ENCODE data around the gene MAN2B1.
"Not testable (repeated sequence)": the region's sequence is repeated elsewhere in the genome, so short reads cannot be mapped to it uniquely, and the experiment has no call there.

Gene MAN2B1

DNA sequence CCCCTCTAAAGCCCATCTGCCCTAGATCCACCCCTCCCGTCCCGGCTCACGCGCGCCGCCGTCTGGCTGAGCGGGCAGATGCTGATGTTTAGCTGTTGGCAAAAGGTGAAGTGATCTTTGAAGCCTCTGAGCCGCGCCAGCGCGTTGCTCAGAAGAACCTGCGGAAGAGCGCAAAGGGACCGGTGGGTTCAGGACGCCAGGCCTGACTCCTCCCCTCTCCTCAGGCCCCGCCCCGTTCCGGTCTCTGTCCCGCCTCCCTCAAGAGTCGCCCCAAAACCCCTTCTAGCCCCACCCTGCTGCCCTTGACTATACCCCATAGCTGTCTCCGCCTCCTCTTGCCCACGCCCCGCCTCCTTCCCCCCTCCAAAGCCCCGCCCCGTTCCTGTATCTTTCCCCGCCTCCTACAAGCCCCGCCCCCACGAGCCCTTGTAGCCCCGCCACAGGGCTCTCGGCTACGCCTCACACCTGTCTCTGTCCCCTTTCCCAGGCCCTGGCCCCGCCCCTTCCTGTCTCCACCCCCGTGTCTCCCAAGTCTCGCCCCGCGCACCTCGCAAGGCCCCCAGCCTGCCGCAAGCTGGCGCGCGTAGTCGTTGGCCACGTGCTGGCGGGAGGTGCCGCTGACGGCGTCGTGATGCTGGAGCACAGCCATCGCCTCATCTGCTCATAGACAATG, 9.5 kb downstream of the MAN2B1 start:
- no peak for DNase-seq

DNA sequence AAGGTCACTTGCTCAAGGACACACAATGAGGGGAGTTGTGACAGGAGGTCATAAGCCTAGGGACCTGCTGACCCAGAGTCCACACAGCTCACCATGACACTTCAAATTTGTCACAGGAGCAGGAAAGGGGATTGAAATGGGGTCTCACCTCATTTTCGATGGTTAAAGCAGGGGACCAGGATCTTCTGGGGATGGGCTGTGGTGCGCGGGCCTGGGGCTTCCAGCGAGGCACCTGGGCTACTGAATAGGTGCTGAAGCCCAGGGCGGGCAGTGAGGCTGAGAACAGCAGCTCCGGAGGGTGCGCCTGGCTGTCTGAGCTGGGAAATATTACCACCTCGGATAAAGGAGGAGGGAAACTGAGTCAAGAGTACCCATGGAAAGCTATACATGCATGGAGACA, 11.0 kb downstream of the MAN2B1 start:
- no peak for DNase-seq

DNA sequence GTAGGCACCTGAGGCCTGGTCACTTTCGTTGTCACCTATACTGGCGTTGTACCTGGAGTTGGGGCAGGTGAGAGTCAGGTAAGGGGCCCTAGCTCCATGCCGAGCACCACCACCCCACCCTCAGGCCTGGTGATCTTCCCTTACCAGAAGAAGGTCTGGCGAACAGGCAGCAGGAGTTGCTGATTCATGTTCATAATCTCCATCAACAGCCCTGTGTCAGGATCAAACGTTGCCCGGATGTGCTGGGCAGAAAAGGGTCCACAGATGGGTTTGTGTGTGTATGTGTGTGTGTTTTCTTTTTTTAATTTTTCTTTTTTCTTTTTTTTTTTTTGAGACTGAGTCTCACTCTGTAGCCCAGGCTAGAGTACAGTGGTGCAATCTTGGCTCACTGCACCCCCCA, 14.3 kb downstream of the MAN2B1 start:
- no peak for DNase-seq

GRCh38 chr19:12649941-12650340, 16.6 kb downstream of the MAN2B1 start:
- DNase-seq: no peak

- DNase-seq: no peak
Measured at GRCh38 chr19:12648088-12648487, 18.5 kb downstream of the MAN2B1 start.

GRCh38 chr19:12647490-12648071, 19.0 kb downstream of the MAN2B1 start:
- DNase-seq: no peak

DNA sequence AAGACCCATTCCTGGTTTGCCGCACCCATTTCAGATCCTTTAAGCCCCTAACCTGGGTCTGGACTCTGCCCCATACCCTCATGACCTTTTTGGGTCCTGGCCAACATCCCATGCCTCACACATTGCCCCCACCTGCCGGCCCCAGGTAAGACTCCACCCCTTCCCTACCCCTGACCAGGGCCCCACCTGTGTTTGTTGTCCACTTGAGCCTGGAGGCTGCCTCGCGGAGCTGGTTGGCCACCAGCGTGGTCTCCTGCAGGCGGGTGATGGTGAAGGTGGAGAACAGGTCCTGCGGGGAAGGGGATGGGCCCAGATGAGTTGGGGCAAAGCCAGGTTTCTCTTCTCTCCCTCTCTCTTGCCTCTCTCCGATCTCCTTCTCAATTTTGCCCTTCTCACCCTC, 19.5 kb downstream of the MAN2B1 start:
- no peak for DNase-seq

GRCh38 chr19:12646551-12646950, 20.0 kb downstream of the MAN2B1 start:
- no peak for DNase-seq

- not testable (repeated sequence) for DNase-seq
Measured at GRCh38 chr19:12643716-12644115, 22.8 kb downstream of the MAN2B1 start.

DNA sequence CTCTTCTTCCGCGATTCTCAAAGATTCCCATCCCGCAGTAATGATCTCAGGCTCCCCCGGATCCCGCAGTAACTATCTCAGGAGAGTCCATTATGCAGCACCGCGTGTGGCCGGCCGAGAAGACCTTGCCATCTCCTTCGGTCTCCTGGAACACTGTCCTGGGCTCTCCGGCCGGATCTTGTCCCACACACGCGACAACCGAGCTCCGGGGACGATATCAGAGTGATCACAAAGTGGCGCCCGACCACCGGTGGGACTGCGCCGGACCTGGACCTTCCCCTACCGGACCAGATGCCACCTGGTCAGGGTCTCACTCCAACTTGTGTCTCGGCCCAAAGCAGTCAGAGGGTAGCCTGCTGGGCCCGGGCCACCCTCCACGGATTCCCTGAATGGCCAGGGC, 24.0 kb downstream of the MAN2B1 start:
- no peak for DNase-seq

DNA sequence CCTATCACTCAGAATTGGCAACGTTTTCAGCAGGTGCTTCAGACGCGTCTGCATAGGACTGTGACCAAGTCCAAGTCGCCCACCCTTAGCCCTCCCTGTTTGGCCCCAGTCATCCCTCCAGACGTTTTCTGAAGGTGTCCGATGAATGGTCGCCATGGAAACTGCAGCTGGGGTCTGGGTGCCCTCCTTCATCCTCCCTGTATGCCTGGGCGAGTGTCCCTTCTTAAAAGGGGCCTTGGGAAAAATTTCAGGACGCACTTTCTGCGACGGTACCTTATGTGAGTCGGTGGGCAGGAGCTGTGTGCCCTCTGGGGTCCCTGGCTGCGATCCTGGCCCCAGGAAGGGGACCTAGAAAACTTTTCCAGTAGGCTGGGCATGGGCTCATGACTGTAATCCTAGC, 25.1 kb downstream of the MAN2B1 start:
- no peak for DNase-seq

- peak; percentile 80 for DNase-seq
Measured at GRCh38 chr19:12639901-12640613, 26.5 kb downstream of the MAN2B1 start.

DNA sequence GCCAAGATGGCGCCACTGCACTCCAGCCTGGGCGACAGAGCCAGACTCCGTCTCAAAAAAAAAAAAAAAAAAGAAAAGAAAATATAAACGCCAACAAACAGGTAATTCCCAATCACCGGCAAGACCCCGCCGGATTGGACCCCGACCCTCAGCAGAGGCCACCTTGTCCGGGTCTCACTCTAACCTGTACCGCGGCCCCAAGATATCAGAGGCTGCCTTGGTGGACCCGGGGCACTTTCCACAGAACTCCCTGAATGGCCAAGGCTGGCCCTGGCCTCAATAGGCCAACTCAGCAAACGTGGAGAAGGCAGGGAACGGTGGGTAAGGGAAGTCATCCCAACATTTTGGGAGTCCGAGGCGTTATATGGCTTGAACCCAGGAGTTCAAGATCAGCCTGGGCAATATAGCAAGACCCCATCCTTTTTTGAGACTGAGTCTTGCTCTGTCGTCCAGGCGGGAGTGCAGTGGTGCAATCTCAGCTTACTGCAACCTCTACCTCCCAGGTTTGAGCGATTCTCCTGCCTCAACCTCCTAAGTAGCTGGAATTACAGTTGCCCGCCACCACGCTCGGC, 27.8 kb downstream of the MAN2B1 start:
- no peak for DNase-seq

DNA sequence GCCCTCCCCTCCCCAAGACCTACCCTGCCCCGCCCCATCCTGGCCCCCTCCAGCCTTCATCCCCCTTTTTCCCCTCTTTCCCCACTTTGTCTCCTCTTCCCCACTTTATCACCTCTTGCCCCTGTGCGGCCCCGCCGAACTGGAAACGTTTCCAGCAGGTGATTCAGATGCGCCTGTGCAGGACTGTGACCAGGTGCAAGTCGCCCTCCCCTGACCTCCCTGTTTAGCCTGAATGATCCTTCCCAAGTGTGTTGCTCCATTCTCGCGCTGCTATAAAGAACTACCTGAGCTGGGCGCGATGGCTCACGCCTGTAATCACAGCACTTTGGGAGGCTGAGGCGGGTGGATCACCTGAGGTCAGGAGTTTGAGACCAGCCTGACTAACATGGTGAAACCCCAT, 29.9 kb downstream of the MAN2B1 start:
- no peak for DNase-seq

DNA sequence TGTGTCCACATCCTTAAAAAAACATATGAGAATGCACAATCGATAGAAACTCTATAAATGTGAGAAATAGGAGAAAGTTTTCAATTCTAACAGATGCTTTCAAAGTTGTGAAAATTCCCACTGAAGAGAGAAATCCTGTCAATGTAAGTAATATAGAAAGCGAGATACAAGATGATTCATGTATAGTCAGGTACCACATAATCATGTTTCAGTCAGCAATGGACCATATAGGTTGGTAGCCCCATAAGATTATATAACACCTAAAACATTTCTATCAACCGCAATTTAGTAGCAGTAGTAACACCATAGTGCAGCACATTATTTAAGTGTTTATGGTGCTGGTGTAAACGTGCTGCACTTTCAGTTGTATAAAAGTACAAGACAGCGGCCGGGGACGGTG, 37.3 kb downstream of the MAN2B1 start:
- no peak for DNase-seq

- DNase-seq: no peak
Measured at GRCh38 chr19:12628040-12629022, 38.2 kb downstream of the MAN2B1 start.

DNA sequence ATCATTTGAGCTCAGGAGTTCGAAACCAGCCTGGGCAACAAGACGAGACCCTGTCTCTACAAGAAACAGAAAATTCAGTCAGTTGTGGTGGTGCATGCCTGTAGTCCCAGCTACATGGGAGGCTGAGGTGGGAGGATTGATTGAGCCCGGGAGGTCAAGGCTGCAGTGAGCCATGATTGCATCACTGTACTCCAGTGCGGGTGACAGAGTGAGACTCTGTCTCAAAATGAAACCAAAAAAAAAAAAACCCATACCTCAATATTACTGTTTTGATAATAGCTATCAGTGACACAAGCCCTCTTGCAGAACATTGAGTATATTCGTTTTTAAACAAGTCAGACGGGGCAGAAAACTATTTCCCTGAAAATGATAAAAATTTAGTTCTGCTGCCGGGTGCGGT, 39.6 kb downstream of the MAN2B1 start:
- DNase-seq: no peak

DNA sequence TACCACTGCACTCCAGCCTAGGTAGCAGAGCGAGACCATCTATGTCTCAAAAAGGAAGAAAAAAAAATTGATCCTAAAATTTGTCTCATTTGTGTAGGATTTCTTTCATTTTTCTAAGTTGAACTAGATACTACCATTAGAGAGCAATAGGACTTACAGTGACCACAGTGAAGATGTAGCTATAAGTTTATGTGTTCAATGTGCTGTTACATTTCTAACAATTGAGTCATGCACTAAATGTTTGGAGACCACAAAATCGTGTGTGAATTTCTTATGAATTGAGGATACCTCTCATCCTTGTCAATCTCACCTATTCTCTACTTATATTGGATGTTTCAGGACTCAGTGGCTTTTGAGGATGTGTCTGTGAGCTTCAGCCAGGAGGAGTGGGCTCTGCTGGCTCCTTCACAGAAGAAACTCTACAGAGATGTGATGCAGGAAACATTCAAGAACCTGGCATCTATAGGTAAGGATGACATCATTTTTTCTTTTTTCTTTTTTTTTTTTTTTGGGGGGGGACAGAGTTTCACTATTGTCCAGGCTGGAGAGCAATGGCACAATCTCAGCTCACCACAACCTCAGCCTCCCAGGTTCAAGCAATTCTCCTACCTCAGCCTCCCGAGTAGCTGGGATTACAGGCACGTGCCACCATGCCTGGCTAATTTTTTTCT, 43.0 kb downstream of the MAN2B1 start:
- no peak for DNase-seq

DNA sequence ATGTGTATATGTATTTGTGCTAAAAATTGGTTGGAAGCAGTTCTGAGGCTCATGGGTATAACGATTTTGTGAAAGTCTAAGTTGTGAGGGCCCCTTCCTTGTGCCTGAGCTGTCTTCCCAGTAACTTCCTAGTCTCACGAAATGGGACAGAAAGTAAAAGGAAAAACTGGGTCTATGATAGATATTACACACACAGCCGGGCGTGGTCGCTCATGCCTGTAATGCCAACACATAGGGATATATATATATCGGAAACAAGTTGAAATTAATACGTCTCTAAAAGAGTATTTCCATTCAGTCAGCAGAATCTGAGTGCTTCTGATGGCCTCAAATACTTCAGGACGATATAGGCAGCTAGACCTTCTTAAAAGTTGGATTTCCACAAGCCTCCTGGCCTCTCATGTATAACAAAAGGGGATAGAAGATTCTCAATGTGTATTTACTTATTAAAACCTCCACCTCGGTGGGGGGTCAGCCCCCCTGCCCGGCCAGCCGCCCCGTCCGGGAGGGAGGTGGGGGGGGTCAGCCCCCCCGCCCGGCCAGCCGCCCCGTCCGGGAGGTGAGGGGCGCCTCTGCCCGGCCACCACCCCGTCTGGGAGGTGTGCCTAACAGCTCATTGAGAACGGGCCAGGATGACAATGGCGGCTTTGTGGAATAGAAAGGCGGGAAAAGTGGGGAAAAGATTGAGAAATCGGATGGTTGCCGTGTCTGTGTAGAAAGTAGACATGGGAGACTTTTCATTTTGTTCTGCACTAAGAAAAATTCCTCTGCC, 45.1 kb downstream of the MAN2B1 start:
- DNase-seq: not testable (repeated sequence)

DNA sequence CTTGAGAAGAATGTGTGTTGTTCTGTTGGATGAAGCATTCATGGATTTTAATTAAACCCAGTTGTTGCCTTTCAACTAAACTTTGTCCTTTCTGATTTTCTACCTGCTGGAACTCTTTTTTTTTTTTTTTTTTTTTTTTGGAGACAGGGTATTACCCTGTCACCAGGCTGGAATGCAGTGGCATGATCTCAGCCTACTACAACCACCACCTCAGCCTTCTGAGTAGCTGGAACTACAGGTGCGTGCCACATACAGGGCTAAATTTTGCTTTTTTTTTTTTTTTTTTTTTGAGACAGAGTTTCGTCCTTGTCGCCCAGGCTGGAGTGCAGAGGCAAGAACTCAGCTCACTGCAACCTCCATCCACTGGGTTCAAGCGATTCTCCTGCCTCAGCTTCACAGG, 48.9 kb downstream of the MAN2B1 start:
- DNase-seq: no peak

GRCh38 chr19:12611361-12611699, 55.2 kb downstream of the MAN2B1 start:
- DNase-seq: peak; percentile 18
